GM21786 (cell line): ENCODE measurements around the gene VAPA.

ENCODE experiments used
- ATAC-seq: cut with Tn5 transposase; IDR thresholded peaks from one replicate; pipeline ENCODE4 v1.9.1; 2021; ENCODE audit not compliant: unreplicated experiment

The VAPA gene

GRCh38 chr18:9913151-9913525 lies 678 bp upstream of the VAPA start:
- no peak for ATAC-seq

GRCh38 chr18:9914334-9914583 lies 443 bp downstream of the VAPA start:
- ATAC-seq, result no peak

GRCh38 chr18:9914584-9915290 lies 921 bp downstream of the VAPA start:
- peak; percentile 17 for ATAC-seq

GRCh38 chr18:9915291-9916076 lies 1.7 kb downstream of the VAPA start:
- no peak for ATAC-seq

GRCh38 chr18:9916077-9916639 lies 2.3 kb downstream of the VAPA start:
- no peak for ATAC-seq

- no peak for ATAC-seq
Measured at GRCh38 chr18:9916808-9917207, 3.0 kb downstream of the VAPA start.

GRCh38 chr18:9918016-9918680 lies 4.3 kb downstream of the VAPA start:
- no peak for ATAC-seq

- ATAC-seq, result no peak
Measured at GRCh38 chr18:9919564-9920232, 5.9 kb downstream of the VAPA start.

GRCh38 chr18:9922592-9923311 lies 8.9 kb downstream of the VAPA start:
- ATAC-seq, result no peak

GRCh38 chr18:9924371-9924943 lies 10.6 kb downstream of the VAPA start:
- ATAC-seq, result no peak

GRCh38 chr18:9925369-9925768 lies 11.6 kb downstream of the VAPA start:
- no peak for ATAC-seq

GRCh38 chr18:9925795-9926194 lies 12.0 kb downstream of the VAPA start:
- no peak for ATAC-seq

- no peak for ATAC-seq
Measured at GRCh38 chr18:9926223-9926894, 12.5 kb downstream of the VAPA start.

- no peak for ATAC-seq
Measured at GRCh38 chr18:9926977-9927376, 13.2 kb downstream of the VAPA start.

- no peak for ATAC-seq
Measured at GRCh38 chr18:9927392-9928063, 13.7 kb downstream of the VAPA start.

- no peak for ATAC-seq
Measured at GRCh38 chr18:9928646-9929259, 14.9 kb downstream of the VAPA start.

- ATAC-seq, result no peak
Measured at GRCh38 chr18:9930299-9930884, 16.6 kb downstream of the VAPA start.

- ATAC-seq, result no peak
Measured at GRCh38 chr18:9931146-9931545, 17.3 kb downstream of the VAPA start.

- no peak for ATAC-seq
Measured at GRCh38 chr18:9931678-9932077, 17.9 kb downstream of the VAPA start.
